AG09319 (cell line): ENCODE data around the gene DAAM1.

Experiments
- DNase-seq: peaks from one replicate; pipeline ENCODE4 v3.0.0-alpha.2; 2010; ENCODE audit warnings: low read depth; ENCODE audit errors: extremely low read depth
- TF ChIP-seq, protein P1 (sequence below): IDR thresholded peaks from 2 replicates; pipeline ENCODE4 v1.5.1; 2011; ENCODE audit warnings: low read depth, mild to moderate bottlenecking, inconsistent platforms, low read length, moderate library complexity

DAAM1 gene

DNA sequence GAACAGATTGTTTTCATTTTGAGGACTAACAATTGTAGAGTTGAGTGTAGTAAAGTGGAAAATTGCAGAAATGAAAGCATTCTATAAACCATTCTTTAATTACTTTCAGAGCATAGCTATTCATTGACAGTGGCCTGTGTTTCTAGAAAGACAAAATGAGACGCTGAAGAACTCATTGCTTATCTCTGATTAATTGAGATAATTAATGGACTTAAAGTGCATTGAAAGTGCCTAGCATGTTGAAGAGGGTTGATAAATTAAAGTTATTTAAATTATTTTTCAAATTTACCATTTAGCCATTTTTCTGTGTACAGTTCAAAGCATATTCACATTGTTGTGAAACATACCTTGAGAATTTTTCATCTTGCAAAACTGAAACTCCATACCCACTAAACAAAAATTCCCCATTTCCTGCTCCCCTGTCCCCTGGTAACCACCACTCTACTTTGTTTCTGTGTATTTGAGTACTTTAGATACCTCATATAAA, 57.4 kb downstream of the DAAM1 start:
- no peak for DNase-seq
- TF ChIP-seq, protein P1, sequence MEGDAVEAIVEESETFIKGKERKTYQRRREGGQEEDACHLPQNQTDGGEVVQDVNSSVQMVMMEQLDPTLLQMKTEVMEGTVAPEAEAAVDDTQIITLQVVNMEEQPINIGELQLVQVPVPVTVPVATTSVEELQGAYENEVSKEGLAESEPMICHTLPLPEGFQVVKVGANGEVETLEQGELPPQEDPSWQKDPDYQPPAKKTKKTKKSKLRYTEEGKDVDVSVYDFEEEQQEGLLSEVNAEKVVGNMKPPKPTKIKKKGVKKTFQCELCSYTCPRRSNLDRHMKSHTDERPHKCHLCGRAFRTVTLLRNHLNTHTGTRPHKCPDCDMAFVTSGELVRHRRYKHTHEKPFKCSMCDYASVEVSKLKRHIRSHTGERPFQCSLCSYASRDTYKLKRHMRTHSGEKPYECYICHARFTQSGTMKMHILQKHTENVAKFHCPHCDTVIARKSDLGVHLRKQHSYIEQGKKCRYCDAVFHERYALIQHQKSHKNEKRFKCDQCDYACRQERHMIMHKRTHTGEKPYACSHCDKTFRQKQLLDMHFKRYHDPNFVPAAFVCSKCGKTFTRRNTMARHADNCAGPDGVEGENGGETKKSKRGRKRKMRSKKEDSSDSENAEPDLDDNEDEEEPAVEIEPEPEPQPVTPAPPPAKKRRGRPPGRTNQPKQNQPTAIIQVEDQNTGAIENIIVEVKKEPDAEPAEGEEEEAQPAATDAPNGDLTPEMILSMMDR: no peak

DNA sequence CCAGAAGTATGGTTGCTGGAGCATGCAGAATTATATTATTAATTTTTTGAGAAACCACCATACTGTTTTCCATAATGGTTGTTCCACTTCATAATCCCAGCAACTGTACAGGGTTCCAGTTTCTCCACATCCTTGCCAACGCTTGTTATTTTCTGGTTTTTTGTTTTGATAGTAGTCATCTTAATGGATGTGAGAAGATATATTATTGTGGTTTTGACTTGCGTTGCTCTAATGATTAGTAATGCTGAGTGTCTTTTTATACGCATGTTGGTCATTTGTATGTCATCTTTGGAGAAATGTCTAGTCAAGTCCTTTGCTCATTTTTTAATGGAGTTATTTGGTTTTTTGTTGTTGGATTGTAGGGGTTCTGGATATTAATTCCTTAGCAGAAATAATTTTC, 58.1 kb downstream of the DAAM1 start:
- DNase-seq: no peak
- TF ChIP-seq, protein P1: no peak

GRCh38 chr14:59247801-59248584, 59.5 kb downstream of the DAAM1 start:
- no peak for DNase-seq
- TF ChIP-seq, protein P1: no peak

- no peak for DNase-seq
- TF ChIP-seq, protein P1: no peak
Observed at GRCh38 chr14:59249029-59249428, 60.6 kb downstream of the DAAM1 start.

DNA sequence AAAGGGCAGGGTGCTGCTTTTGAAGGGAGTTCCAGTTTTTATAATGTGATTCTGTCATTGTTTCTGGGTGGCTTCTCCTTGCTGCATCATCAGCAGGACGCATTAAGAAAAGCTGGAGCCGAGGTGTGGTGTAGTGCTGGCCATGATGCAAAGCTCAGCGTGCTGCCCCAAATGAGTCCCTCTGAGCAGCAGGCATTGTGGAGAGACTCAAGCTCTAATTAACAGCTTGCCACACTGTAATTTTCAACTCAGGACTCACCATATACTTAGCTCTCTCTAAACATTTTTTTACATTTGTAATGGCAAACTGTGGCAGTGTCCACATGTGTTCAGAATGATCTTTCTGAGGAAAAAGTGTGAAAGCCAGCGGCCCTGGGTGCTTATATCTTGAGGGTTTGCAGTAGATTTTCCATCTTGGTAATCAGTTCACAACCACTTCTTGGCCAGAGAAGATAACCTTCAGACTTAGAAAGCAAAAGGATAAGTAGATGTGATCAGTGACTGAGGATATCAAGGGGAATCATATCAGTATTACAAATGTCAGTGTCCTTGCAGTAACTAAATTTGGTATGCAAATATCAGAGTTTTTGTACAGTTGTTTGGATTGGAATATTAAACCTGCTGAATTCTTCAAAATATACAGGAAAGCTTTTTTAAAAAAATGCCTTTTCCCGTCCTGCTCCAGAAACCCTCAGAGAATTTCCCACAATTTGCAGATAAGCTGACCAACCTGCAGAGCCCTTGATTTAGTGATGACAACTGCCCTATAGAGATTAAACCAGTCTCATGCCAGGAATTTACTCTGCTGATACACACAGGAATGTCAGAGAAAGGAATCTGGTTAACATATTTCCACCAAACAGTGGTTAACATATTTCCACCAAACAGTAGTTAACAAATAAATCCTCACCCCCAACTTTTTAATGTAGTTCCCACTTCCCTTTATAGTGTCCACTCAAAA, 63.6 kb downstream of the DAAM1 start:
- DNase-seq: no peak
- TF ChIP-seq, protein P1: no peak

GRCh38 chr14:59252772-59253500, 64.5 kb downstream of the DAAM1 start:
- TF ChIP-seq, protein P1: no peak
- DNase-seq: peak; percentile 52
